Small intestine (tissue), 7 donors: Measurements from ENCODE around the gene NCOA7. TPM values are rescaled to one million over a fixed set of nuclear protein-coding genes. Genes with fewer than 3 reads are reported as not detected.

ENCODE experiments used
- DNase-seq, 2 donors: peaks; one replicate each; pipeline versions ENCODE4 v3.0.0 to v3.0.0-alpha.2; 2013
- FAIRE-seq: peaks from 2 replicates; lab custom pipeline; 2012; peaks lifted over from hg19 to GRCh38; lab: Jason Lieb, UNC
- H3K27ac ChIP-seq, 3 donors: one replicate each; pipeline ENCODE4 v1.5.1; 2013; ENCODE audit warnings: low read length in 2 of 3, mild to moderate bottlenecking in 2 of 3, control low read depth in 1 of 3, inconsistent platforms in 1 of 3, low read depth in 1 of 3, moderate library complexity in 1 of 3
- H3K27me3 ChIP-seq, 3 donors: one replicate each; pipeline ENCODE4 v1.6.1; 2013; ENCODE audit warnings: low read length in 3 of 3, inconsistent platforms in 1 of 3; ENCODE audit not compliant: control insufficient read depth in 3 of 3, insufficient read depth in 3 of 3
- H3K36me3 ChIP-seq, 3 donors: one replicate each; pipeline ENCODE4 v1.6.1; 2013; ENCODE audit warnings: low read length in 3 of 3, inconsistent platforms in 1 of 3, low read depth in 1 of 3, mild to moderate bottlenecking in 1 of 3, moderate library complexity in 1 of 3; ENCODE audit not compliant: control insufficient read depth in 3 of 3, insufficient read depth in 2 of 3
- H3K4me1 ChIP-seq, 3 donors: one replicate each; pipeline ENCODE4 v1.6.1; 2013; ENCODE audit warnings: low read length in 2 of 3, inconsistent platforms in 1 of 3, low read depth in 1 of 3, mild to moderate bottlenecking in 1 of 3, moderate library complexity in 1 of 3; ENCODE audit not compliant: control insufficient read depth in 3 of 3, insufficient read depth in 2 of 3
- H3K4me3 ChIP-seq, 3 donors: one replicate each; pipeline ENCODE4 v1.5.1; 2013; ENCODE audit warnings: low read length in 3 of 3, control low read depth in 1 of 3, inconsistent platforms in 1 of 3, low read depth in 1 of 3, mild to moderate bottlenecking in 1 of 3, moderate library complexity in 1 of 3
- H3K9me3 ChIP-seq, 2 donors: one replicate each; pipeline ENCODE4 v1.6.1; 2013; ENCODE audit warnings: low read depth in 1 of 2, low read length in 1 of 2; ENCODE audit not compliant: control insufficient read depth in 2 of 2, insufficient read depth in 1 of 2
- WGBS, 3 donors: extraction: QIAGEN DNeasy Blood & Tissue Kit; methylation state at CpG; one replicate each; pipeline ENCODE4 v1.1.7; 2013; 5-methylcytosine and 5-hydroxymethylcytosine counted together
- polyA plus RNA-seq, 4 donors: library from polyadenylated mRNA; stranded (reverse) in 3 of 4; unstranded in 1 of 4; fragments of 200-250 nt in 3 of 4; fragments of 120-200 nt in 1 of 4; gene quantifications; one replicate each; pipeline versions ENCODE4 v1.2.1 to v1.2.3, GENCODE V29; 2013
- donor health status: healthy with polysubstance abuse.
- donor health status: control.
- donor health status: control.
- donor health status: Bipolar disorder and iron deficiency.
- donor health status: healthy.

Gene NCOA7
- polyA plus RNA-seq, 4 donors: 10.7 to 51.0 (median 26.8) TPM

GRCh38 chr6:125809570-125810170, 18.9 kb downstream of the NCOA7 start:
- H3K9me3 ChIP-seq: no peaks in the 10 kb centered on the region
- FAIRE-seq (no peak), DNase-seq (no peak)
- 70 to 82% (median 77%) methylated on average over 3 of the region's 3 CpGs for WGBS, 3 donors
- peaks cover 0 to 4% (median 0%) of the 10 kb centered on the region in 3 donors for H3K36me3 ChIP-seq
- H3K4me1 ChIP-seq: peaks cover 20 to 64% (median 29%) of the 10 kb centered on the region in 3 donors
- H3K27ac ChIP-seq: no peak overlapping the region
- H3K4me3 ChIP-seq: no peak overlapping the region
- H3K27me3 ChIP-seq: no peaks in the 10 kb centered on the region

- DNase-seq: no peak
- no peaks in the 10 kb centered on the region for H3K9me3 ChIP-seq
- H3K27ac ChIP-seq: no peak overlapping the region
- peaks cover 20 to 57% (median 30%) of the 10 kb centered on the region in 3 donors for H3K4me1 ChIP-seq
- FAIRE-seq: no peak
- 83 to 87% (median 86%) methylated on average over 1 of the region's 1 CpG for WGBS, 3 donors
- H3K36me3 ChIP-seq: peaks cover 0 to 2% (median 0%) of the 10 kb centered on the region in 3 donors
- H3K27me3 ChIP-seq: no peaks in the 10 kb centered on the region
- H3K4me3 ChIP-seq: no peak overlapping the region
Measured at GRCh38 chr6:125810445-125810844, 19.7 kb downstream of the NCOA7 start.

DNA sequence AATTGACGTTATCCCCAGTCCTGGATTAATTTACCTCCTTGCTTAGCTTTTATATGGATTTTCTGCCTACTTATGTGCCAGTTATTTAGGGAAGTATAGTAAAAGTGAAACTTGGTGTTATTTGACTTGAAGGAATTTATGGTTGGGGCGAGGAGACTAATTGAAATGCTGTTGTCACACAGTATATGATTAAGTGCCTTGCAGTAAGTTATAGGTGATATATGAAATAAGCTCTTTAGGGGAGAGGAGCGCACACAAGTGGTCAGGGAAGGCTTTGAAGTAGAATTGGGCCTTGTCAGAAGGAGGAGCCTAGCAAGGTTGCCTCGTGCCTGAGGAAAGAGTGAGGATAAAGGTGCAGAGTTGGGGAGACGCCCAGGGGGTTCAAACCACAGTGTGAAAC, 20.5 kb downstream of the NCOA7 start:
- no peak overlapping the region for H3K4me3 ChIP-seq
- no peaks in the 10 kb centered on the region for H3K9me3 ChIP-seq
- DNase-seq (peak; percentile 61 to 63), FAIRE-seq (no peak)
- no peaks in the 10 kb centered on the region for H3K27me3 ChIP-seq
- 22 to 59% (median 38%) methylated on average over 5 of the region's 5 CpGs for WGBS, 3 donors
- peaks cover 0 to 2% (median 0%) of the 10 kb centered on the region in 3 donors for H3K36me3 ChIP-seq
- H3K27ac ChIP-seq: peak overlapping the region in 1 of 3 donors; percentile 63
- peaks cover 21 to 50% (median 31%) of the 10 kb centered on the region in 3 donors for H3K4me1 ChIP-seq

- FAIRE-seq (no peak), DNase-seq (peak in 1 of 2 donors; percentile 41)
- WGBS, 3 donors: 66 to 75% (median 73%) methylated on average over 10 of the region's 10 CpGs
- peak overlapping the region; percentile 22 to 63 (median 32) for H3K27ac ChIP-seq
- peaks cover 17 to 41% (median 28%) of the 10 kb centered on the region in 3 donors for H3K4me1 ChIP-seq
- H3K4me3 ChIP-seq: no peak overlapping the region
- H3K9me3 ChIP-seq: no peaks in the 10 kb centered on the region
- H3K36me3 ChIP-seq: peaks cover 0 to 2% (median 0%) of the 10 kb centered on the region in 3 donors
- no peaks in the 10 kb centered on the region for H3K27me3 ChIP-seq
Measured at GRCh38 chr6:125812394-125813292, 21.9 kb downstream of the NCOA7 start.

DNA sequence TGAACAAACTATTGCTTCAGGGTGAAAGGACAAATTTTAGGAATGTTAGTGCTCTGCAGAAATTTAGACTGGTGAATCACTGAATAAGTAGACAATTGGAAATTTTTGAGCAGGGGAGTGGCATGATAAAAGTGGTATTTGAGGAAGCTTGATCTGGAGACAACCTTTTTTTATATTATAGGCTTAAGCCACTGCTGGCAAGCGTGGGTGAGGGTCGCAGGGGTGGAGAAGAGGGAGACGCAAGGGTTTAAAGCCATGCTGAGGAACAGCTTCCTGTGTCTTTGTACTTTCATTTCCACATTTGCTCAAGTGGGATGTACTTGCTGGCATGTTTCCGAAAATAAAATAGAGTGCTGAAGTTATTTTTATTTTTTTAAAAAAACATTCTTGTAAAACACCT, 23.7 kb downstream of the NCOA7 start:
- WGBS, 3 donors: 37 to 63% (median 62%) methylated on average over 4 of the region's 4 CpGs
- Histone ChIP-seq H3K36me3 (peaks cover 0 to 2% (median 0%) of the 10 kb centered on the region in 3 donors), H3K27ac (peak overlapping the region in 2 of 3 donors; percentile 59 to 82), H3K9me3 (no peaks in the 10 kb centered on the region), H3K27me3 (no peaks in the 10 kb centered on the region), H3K4me1 (peaks cover 19 to 50% (median 27%) of the 10 kb centered on the region in 3 donors), H3K4me3 (no peak overlapping the region)
- FAIRE-seq (no peak), DNase-seq (no peak)

DNA sequence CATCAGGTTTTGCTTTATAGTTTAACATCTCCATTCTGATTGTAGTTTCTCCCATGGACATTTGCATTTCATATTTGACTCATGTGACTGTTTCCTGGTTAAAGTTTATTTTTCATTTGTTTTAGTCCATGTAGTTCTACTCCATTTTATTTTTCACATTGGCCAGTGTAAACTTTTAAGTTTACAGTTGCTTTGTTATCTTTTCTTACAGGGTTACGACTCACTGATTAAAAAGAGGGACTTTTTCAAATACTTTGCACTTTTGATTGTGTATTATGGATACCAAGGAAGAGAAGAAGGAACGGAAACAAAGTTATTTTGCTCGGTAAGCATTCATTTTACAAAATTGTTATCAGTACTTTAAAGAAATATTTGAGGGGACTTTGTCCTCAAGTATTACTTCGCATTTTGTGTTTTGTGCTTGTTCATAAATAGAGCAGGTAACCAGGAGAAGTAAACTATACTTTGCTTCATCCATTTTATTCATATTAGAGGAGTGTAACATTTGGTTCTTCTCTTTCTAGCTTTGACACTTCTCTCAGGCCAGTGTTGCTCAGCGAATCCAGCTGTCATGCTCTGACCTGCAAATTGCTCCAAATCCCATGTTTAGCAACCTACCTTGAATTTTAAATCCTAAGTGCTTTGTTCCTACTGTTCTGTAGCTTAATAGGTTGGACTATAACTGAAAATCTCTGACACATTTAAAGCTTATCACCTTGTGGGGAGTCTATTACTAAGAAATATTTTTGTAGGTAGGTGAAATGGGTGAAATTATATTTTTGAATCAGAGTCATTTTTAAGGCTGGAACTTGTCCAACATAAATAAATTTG, 24.5 kb downstream of the NCOA7 start:
- WGBS, 3 donors: 18 to 43% (median 35%) methylated on average over 5 of the region's 5 CpGs
- no peaks in the 10 kb centered on the region for H3K27me3 ChIP-seq
- peak overlapping the region in 1 of 3 donors; percentile 39 for H3K4me3 ChIP-seq
- H3K36me3 ChIP-seq: peaks cover 0 to 6% (median 1%) of the 10 kb centered on the region in 3 donors
- H3K9me3 ChIP-seq: no peaks in the 10 kb centered on the region
- H3K27ac ChIP-seq: peak overlapping the region in 2 of 3 donors; percentile 20 to 82
- DNase-seq (peak in 1 of 2 donors; percentile 58), FAIRE-seq (no peak)
- H3K4me1 ChIP-seq: peaks cover 22 to 53% (median 30%) of the 10 kb centered on the region in 3 donors

- DNase-seq (no peak), FAIRE-seq (no peak)
- Histone ChIP-seq H3K27me3 (no peaks in the 10 kb centered on the region), H3K4me1 (peaks cover 19 to 52% (median 34%) of the 10 kb centered on the region in 3 donors), H3K36me3 (peaks cover 0 to 10% (median 1%) of the 10 kb centered on the region in 3 donors), H3K27ac (no peak overlapping the region), H3K4me3 (no peak overlapping the region), H3K9me3 (no peaks in the 10 kb centered on the region)
- WGBS, 3 donors: 37 to 67% (median 45%) methylated on average over 1 of the region's 1 CpG
Measured at GRCh38 chr6:125816828-125817280, 26.1 kb downstream of the NCOA7 start.
